Omental fat pad (tissue), 4 donors: ENCODE results near the gene GLIS2. TPM values are rescaled to one million over a fixed set of nuclear protein-coding genes. Genes with fewer than 3 reads are reported as not detected.

Source experiments
- ATAC-seq: fragments of 150-250 bp; one replicate; pipeline ENCODE4 v1.9.1; 2016; ENCODE audit warnings: mild to moderate bottlenecking, moderate library complexity; ENCODE audit not compliant: low FRiP score
- DNase-seq: peaks from one replicate; pipeline ENCODE4 v3.0.0-alpha.2; 2019; ENCODE audit warnings: low spot score
- total RNA-seq, 4 donors: library from RNA; depleted of rRNA; stranded (reverse); fragments of >200 nt; gene quantifications; one replicate each; pipeline ENCODE4 v1.1.0, GENCODE V29; 2016
- TF ChIP-seq, protein P1 (sequence below), 3 donors: fragments of 450-650 bp; IDR thresholded peaks; one replicate each; pipeline ENCODE4 v1.5.1; 2016 to 2017; ENCODE audit warnings: antibody characterized with exemption in 3 of 3, mild to moderate bottlenecking in 3 of 3, moderate library complexity in 2 of 3

GLIS2 gene
- total RNA-seq, 4 donors from 2014 or later = 1.9 to 4.9 (median 3.0) TPM

DNA sequence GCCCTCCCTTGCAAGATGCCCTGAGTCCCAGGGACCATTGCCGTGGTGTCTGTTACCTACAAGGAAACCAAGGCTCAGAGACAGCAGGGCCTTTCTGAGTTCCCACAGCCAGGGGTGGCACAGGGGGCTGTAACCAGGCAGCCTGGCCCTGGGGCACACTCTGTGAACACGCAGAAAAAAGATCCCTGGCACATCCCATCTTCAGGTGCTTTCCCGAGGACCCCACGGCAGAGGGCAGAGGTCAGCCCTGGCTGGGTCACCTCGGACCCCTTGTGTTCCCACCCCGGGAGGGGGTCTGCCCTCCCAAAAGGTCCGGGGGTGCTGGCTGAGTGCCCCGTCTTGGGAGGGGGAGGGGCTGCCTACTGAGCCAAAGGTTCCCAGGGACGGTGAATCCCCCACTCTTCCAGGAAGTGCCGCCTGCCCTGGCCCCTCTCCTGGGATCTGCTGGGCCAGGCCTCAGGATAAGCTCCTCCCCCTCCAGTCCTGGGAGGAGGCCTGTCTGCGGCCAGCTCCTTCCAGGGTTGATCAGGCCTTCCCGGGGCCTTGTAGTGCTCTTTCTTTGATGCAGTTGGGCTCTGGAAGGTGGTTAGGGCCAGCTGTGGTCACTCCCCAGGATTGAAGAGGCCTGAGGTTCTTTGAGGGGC is 8.1 kb downstream of the GLIS2 start:
- DNase-seq = no peak
- TF ChIP-seq, protein P1, sequence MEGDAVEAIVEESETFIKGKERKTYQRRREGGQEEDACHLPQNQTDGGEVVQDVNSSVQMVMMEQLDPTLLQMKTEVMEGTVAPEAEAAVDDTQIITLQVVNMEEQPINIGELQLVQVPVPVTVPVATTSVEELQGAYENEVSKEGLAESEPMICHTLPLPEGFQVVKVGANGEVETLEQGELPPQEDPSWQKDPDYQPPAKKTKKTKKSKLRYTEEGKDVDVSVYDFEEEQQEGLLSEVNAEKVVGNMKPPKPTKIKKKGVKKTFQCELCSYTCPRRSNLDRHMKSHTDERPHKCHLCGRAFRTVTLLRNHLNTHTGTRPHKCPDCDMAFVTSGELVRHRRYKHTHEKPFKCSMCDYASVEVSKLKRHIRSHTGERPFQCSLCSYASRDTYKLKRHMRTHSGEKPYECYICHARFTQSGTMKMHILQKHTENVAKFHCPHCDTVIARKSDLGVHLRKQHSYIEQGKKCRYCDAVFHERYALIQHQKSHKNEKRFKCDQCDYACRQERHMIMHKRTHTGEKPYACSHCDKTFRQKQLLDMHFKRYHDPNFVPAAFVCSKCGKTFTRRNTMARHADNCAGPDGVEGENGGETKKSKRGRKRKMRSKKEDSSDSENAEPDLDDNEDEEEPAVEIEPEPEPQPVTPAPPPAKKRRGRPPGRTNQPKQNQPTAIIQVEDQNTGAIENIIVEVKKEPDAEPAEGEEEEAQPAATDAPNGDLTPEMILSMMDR (IDR thresholded peaks at IDR 0.05) = no peak

DNA sequence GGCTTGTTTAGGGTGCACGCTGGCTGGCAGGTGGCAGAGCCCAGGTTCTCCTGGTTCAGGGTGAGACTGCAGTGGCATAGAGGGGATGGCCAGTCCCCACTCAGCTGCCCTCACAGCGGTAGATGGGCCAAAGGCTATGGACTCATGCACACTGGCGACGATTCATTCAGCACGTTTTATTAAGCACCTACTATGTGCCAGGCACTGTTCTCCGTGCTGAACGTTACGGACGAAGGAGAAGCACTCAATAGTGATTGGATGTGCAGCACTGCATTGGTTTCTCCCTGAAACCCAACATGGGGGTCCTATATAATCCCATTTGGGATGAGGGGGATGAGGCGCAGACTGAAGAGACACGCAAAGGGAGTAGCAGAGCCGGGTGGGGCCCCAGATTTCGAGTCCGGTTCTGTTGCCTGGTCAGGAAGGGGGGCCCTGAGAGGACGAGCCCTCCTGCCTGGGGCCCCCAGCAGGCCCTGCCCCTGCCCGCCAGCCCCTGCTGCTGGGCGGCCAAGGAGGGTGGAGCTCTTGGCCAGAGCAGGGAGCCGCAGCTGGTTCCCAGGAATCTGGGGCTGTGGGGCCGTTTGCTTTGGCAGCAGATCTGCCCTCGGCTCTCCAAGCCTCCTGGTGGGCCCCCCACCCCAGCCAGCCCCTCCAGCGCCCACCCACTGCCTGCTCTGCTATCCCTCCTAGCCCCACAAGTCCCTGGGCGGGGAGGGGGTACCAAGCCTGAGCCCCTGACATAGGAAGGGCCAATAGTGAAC is 8.8 kb downstream of the GLIS2 start:
- ATAC-seq (no peak), DNase-seq (no peak)
- TF ChIP-seq, protein P1 (IDR thresholded peaks at IDR 0.05) = no peak

More for the DNA sequence above, 8.1 kb downstream of the GLIS2 start:
- ATAC-seq = peak; percentile 38

DNA sequence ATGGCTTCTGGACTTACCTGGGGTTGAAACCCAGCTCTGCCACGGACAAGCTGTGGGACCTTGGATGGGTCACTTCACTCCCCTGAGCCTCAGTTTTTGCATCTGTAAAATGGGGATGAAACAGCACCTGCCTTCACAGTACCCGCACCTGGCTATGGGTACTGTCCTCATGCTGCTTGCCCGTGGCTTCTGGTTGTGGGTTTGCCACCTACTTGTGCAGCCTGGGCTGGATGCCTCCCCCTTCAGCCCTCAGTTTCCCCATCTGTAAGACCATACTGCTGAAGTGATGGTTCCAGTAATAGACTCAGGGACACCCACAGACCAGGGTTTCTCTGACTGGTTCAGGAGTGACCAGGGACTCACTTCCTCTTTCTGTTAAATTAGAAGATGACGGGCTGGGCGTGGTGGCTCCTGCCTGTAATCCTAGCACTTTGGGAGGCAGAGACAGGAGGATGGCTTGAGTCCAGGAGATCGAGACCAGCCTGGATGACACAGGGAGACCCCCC is 9.4 kb downstream of the GLIS2 start:
- no peak for ATAC-seq
- TF ChIP-seq, protein P1 (IDR thresholded peaks at IDR 0.05) = no peak
- DNase-seq = no peak

DNA sequence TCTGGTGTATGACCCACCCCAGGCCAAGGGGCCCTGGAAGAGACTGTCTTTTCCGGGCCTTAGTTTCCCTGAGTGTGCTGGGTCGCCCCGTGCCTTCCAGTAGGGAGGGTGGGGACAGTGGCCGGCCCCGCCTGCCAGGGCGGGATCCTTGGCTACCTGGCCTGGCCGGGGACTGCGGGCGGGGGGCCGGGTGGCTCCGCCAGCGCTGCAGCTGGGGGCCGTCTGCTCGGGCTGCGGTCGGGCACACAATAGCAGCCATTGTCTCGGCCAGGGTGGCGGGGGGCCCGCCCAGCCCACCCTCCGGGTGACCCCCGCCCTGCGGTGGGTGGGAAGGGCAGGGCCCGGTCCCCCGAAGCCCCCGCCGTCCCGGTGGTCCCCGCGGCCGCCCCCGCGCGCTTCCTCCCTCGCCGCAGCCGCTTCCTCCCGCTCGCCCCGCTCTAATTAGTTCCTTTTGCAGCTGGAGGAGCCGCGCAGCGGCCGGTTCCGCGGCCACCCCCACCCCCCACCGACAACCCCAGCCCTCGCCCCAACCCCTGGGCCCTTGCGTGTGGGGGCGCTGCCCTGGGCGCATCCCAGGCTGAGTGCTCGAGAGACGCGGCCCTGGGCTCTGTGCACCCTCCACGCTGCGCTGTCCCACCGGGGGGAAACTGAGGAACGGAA is 11.6 kb downstream of the GLIS2 start:
- DNase-seq (no peak), ATAC-seq (no peak)
- TF ChIP-seq, protein P1 (IDR thresholded peaks at IDR 0.05) = no peak

DNA sequence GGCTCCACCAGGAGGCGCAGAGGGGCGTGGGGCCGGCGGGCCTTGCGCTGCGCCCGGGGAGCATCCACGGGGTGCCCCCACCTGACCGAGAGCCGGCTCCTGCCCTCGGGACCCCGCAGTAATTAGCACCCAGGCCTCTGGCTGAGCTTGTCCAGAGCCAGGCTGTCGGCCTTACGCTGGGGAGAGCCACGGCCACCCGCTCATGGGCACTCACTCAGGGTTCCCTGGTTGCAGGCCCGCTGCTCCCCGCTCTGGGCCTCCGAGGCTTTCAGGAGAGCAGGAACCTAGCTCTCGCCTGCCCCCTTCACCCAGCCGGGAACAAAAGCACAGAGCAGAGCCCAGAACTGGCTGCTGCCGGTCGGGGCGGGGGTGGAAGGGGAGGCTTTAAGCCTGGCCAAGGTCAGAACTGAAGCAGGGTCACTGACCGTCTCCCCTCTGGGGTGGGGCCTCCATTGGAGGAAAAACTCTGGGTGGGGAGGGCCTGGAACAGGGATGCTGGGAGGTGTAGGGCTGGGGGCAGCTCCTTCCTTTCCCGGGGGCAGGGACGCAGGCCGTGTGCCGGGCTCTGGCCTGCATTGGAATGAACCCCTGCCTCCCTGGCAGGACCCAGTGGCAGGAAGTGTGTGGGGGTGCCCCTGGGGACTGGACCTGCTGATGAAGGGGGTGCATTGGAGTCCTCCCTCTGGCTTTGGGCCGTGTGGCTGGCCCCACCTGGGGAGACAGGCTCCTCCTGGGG is 12.3 kb downstream of the GLIS2 start:
- TF ChIP-seq, protein P1 (IDR thresholded peaks at IDR 0.05) = no peak
- peak; percentile 67 for ATAC-seq
- DNase-seq = no peak
